HepG2 (cell line): Measurements from ENCODE around the gene PGS1. TPM values are rescaled to one million over a fixed set of nuclear protein-coding genes. Genes with fewer than 3 reads are reported as not detected.
A peak's percentile ranks its signal among the peaks of the same experiment; 100 is the strongest.

Experiments used
- ATAC-seq: fragments of 200-7000 bp; cut with Tn5 transposase; 3 replicates; pipeline ENCODE4 v1.9.1; 2020; ENCODE audit warnings: mild to moderate bottlenecking, moderate library complexity
- BruUV-seq: library from RNA; stranded (reverse); fragments of 400-500 nt; replicated peaks from 2 replicates; lab custom pipeline; 2021; lab: Mats Ljungman, UMichigan
- CTCF ChIA-PET: fragments of 300-600 bp; formaldehyde crosslinking; extraction: SDS; loops from one replicate; lab custom pipeline; 2021; ENCODE audit warnings: low total read pairs, inconsistent platforms, low intra/inter-chr PET ratio; lab: Yijun Ruan, JAX
- POLR2A ChIA-PET: fragments of 350-600 bp; sonication (Branson Sonifier 250); formaldehyde crosslinking; loops from one replicate; lab custom pipeline; 2020; ENCODE audit warnings: antibody characterized with exemption, inconsistent platforms; lab: Yijun Ruan, JAX
- DNase-seq: peaks from one replicate; pipeline ENCODE4 v3.0.0-alpha.2; 2015; ENCODE audit warnings: low spot score
- FAIRE-seq: peaks from 3 replicates; lab custom pipeline; 2011; peaks lifted over from hg19 to GRCh38; lab: Jason Lieb, UNC
- H2AFZ ChIP-seq: one replicate; pipeline ENCODE4 v1.6.1; 2011; ENCODE audit warnings: low read length, inconsistent platforms
- H3K27ac ChIP-seq: fragments of 300-600 bp; 3 replicates; pipeline ENCODE4 v1.8.0; 2011; ENCODE audit warnings: mixed run types, mild to moderate bottlenecking, mixed read lengths, low read length, inconsistent platforms; ENCODE audit not compliant: insufficient read depth; ENCODE audit errors: extremely low read length
- H3K27me3 ChIP-seq, 2 experiments: fragments of 200-600 bp in 1 of 2; 2 replicates in 1 of 2; 3 replicates in 1 of 2; pipeline versions ENCODE4 v1.6.0 to v1.8.0; 2011; ENCODE audit warnings: low read length in 2 of 2, mild to moderate bottlenecking in 2 of 2, moderate library complexity in 2 of 2, inconsistent platforms in 1 of 2; ENCODE audit not compliant: insufficient read depth in 2 of 2, control insufficient read depth in 1 of 2
- H3K36me3 ChIP-seq, 2 experiments: fragments of 200-600 bp in 1 of 2; replicated peaks in 1 of 2; 2 replicates in 1 of 2; 3 replicates in 1 of 2; pipeline versions ENCODE4 v1.5.1 to v1.8.0; 2011; ENCODE audit warnings: low read length in 2 of 2, inconsistent platforms in 1 of 2; ENCODE audit not compliant: insufficient read depth in 2 of 2, control insufficient read depth in 1 of 2
- H3K4me1 ChIP-seq: 2 replicates; pipeline ENCODE4 v1.5.1; 2012; ENCODE audit warnings: low read length, inconsistent platforms; ENCODE audit not compliant: insufficient read depth
- H3K4me2 ChIP-seq: 2 replicates; pipeline ENCODE4 v1.6.0; 2011; ENCODE audit warnings: low read depth, low read length, inconsistent platforms
- H3K4me3 ChIP-seq, 3 experiments: fragments of 200-600 bp in 1 of 3; sonication (generic), shearing (Covaris generic) in 1 of 3; replicated peaks in 1 of 3; 2 replicates each; pipeline ENCODE4 v1.5.1; 2011 to 2016; ENCODE audit warnings: low read length in 3 of 3, inconsistent platforms in 2 of 3, low read depth in 2 of 3, mild to moderate bottlenecking in 2 of 3, control low read depth in 1 of 3, mixed read lengths in 1 of 3; ENCODE audit not compliant: insufficient read depth in 1 of 3
- H3K79me2 ChIP-seq: one replicate; pipeline ENCODE4 v1.6.1; 2011; ENCODE audit warnings: low read length, inconsistent platforms; ENCODE audit not compliant: insufficient read depth
- H3K9ac ChIP-seq: 2 replicates; pipeline ENCODE4 v1.6.0; 2011; ENCODE audit warnings: mild to moderate bottlenecking, low read depth, low read length, inconsistent platforms; ENCODE audit not compliant: insufficient read depth
- H3K9me3 ChIP-seq: 2 replicates; pipeline ENCODE4 v1.5.1; 2012; ENCODE audit warnings: mild to moderate bottlenecking, low read length
- H4K20me1 ChIP-seq: 2 replicates; pipeline ENCODE4 v1.6.0; 2011; ENCODE audit warnings: inconsistent platforms, mild to moderate bottlenecking, low read length, moderate library complexity; ENCODE audit not compliant: insufficient read depth
- AGO1 ChIP-seq: fragments of 200-400 bp; formaldehyde crosslinking; IDR thresholded peaks from 2 replicates; pipeline ENCODE4 v1.6.1; 2017; ENCODE audit warnings: mild to moderate bottlenecking, low read depth, low read length, moderate library complexity; ENCODE audit not compliant: poor library complexity, severe bottlenecking
- ATF5 ChIP-seq: sonication (generic); formaldehyde crosslinking; IDR thresholded peaks from 2 replicates; pipeline ENCODE4 v1.4.0; 2020; ENCODE audit warnings: mild to moderate bottlenecking, low read depth, missing genetic modification reagents
- CENPX ChIP-seq: sonication (generic); formaldehyde crosslinking; IDR thresholded peaks from 2 replicates; pipeline ENCODE4 v1.9.0; 2021; ENCODE audit warnings: mild to moderate bottlenecking, missing genetic modification reagents, moderate library complexity
- HMG20B ChIP-seq: conservative IDR thresholded peaks from 2 replicates; pipeline ENCODE4 v1.6.1; 2016; ENCODE audit warnings: missing genetic modification reagents, missing compliant biosample characterization
- HOXA3 ChIP-seq: sonication (generic); formaldehyde crosslinking; IDR thresholded peaks from 2 replicates; pipeline ENCODE4 v1.5.0; 2020; ENCODE audit warnings: missing genetic modification reagents
- KDM1A ChIP-seq: IDR thresholded peaks from 2 replicates; pipeline ENCODE4 v1.6.1; 2016; ENCODE audit warnings: missing compliant biosample characterization
- MNT ChIP-seq: fragments of 450-650 bp; IDR thresholded peaks from 2 replicates; pipeline ENCODE4 v1.6.1; 2016
- NR2F1 ChIP-seq, 2 experiments: fragments of 450-650 bp in 1 of 2; formaldehyde crosslinking in 1 of 2; IDR thresholded peaks; 2 replicates each; pipeline versions ENCODE4 v1.5.0 to v1.6.1; 2016 to 2020; ENCODE audit warnings: mild to moderate bottlenecking in 1 of 2, missing compliant biosample characterization in 1 of 2, missing genetic modification reagents in 1 of 2, moderate library complexity in 1 of 2
- SOX6 ChIP-seq, 2 experiments: fragments of 450-650 bp in 1 of 2; sonication (generic) in 1 of 2; formaldehyde crosslinking in 1 of 2; IDR thresholded peaks; 2 replicates each; pipeline versions ENCODE4 v1.4.0 to v1.6.1; 2017 to 2020; ENCODE audit warnings: antibody characterized with exemption in 1 of 2, mild to moderate bottlenecking in 1 of 2, missing genetic modification reagents in 1 of 2
- SP1 ChIP-seq, 2 experiments: fragments of 450-650 bp in 1 of 2; sonication (generic) in 1 of 2; formaldehyde crosslinking in 1 of 2; IDR thresholded peaks; 2 replicates each; pipeline versions ENCODE4 v1.4.0 to v1.6.1; 2016 to 2020; ENCODE audit warnings: missing genetic modification reagents in 1 of 2
- SUZ12 ChIP-seq: fragments of 150-350 bp; IDR thresholded peaks from 2 replicates; pipeline ENCODE4 v1.6.1; 2014; ENCODE audit warnings: low read depth, low read length
- U2AF1 ChIP-seq: fragments of 200-400 bp; formaldehyde crosslinking; optimal IDR thresholded peaks from 2 replicates; pipeline ENCODE3; 2017; ENCODE audit warnings: mild to moderate bottlenecking, low read depth, low read length
- ZFYVE20 ChIP-seq: sonication (generic); formaldehyde crosslinking; IDR thresholded peaks from 2 replicates; pipeline ENCODE4 v1.8.0; 2023; ENCODE audit warnings: low read depth, mild to moderate bottlenecking, moderate library complexity, missing genetic modification reagents, borderline replicate concordance
- ZNF136 ChIP-seq: sonication (generic); formaldehyde crosslinking; IDR thresholded peaks from 2 replicates; pipeline ENCODE4 v1.8.1; 2022; ENCODE audit warnings: low read depth, mild to moderate bottlenecking, moderate library complexity, missing genetic modification reagents
- ZNF274 ChIP-seq: sonication (generic); formaldehyde crosslinking; IDR thresholded peaks from 2 replicates; pipeline ENCODE4 v1.5.1; 2020; ENCODE audit warnings: mild to moderate bottlenecking, missing genetic modification reagents
- ZNF777 ChIP-seq: sonication (generic); formaldehyde crosslinking; IDR thresholded peaks from 2 replicates; pipeline ENCODE4 v1.4.0; 2020; ENCODE audit warnings: missing genetic modification reagents
- ZNF780A ChIP-seq: sonication (generic); formaldehyde crosslinking; IDR thresholded peaks from 2 replicates; pipeline ENCODE4 v1.8.0; 2022; ENCODE audit warnings: mild to moderate bottlenecking, missing genetic modification reagents, moderate library complexity
- ZSCAN21 ChIP-seq: sonication (generic); formaldehyde crosslinking; IDR thresholded peaks from 2 replicates; pipeline ENCODE4 v1.8.0; 2022; ENCODE audit warnings: mild to moderate bottlenecking, missing genetic modification reagents, moderate library complexity, borderline replicate concordance
- WGBS: methylation state at CpG from one replicate; pipeline ENCODE4 v1.1.6; 2017; ENCODE audit warnings: low lambda C conversion rate; 5-methylcytosine and 5-hydroxymethylcytosine counted together
- in situ Hi-C: cut with HindIII; loops from 2 replicates; pipeline ENCODE4 v1.10.0; 2017; ENCODE audit warnings: low pct_unique_long_range_greater_than_20kb; ENCODE audit not compliant: extremely low pct_ligation_motif_present
- intact Hi-C: fragments of 100-400 bp; cut with micrococcal nuclease; formaldehyde crosslinking; loops from one replicate; pipeline ENCODE4 v1.10.0; 2022; ENCODE audit not compliant: unreplicated experiment
- polyA plus RNA-seq, 8 experiments: library from polyadenylated mRNA; depleted of rRNA in 3 of 8; stranded (reverse) in 7 of 8; unstranded in 1 of 8; fragments of >200 nt; fragmentation: Illumina TruSeq in 4 of 8; extraction: Trizol in 4 of 8; gene quantifications; 2 replicates each; pipeline versions ENCODE4 v1.2.1 to v1.2.3, GENCODE V29; 2011 to 2016; ENCODE audit warnings: low read depth in 4 of 8, missing spikeins in 1 of 8, mixed read lengths in 1 of 8; ENCODE audit not compliant: insufficient read depth in 1 of 8
- total RNA-seq, 5 experiments: library from RNA; depleted of rRNA; stranded (reverse); fragments of >200 nt; fragmentation: Illumina TruSeq; extraction: Trizol; gene quantifications; 2 replicates each; pipeline ENCODE4 v1.2.3, GENCODE V29; 2016; ENCODE audit warnings: low read depth in 1 of 5
- TF ChIP-seq, protein P1 (sequence below): sonication (generic); formaldehyde crosslinking; IDR thresholded peaks from 2 replicates; pipeline ENCODE4 v1.4.0; 2020; ENCODE audit warnings: mild to moderate bottlenecking, missing genetic modification reagents

The PGS1 gene
- total and polyA plus RNA-seq, 2 of the 13 experiments (the other 11 are each of a cell fraction or from before 2014, with no cell fraction given) = 25.9 to 31.5 TPM

GRCh38 chr17:78349891-78350642, 28.4 kb upstream of the PGS1 start (continued):
- TF ChIP-seq HOXA3 (CRISPR knock-in tag) (no peak), ZNF136 (no peak), SUZ12 (no peak), MNT (no peak), ZSCAN21 (no peak)
- TF ChIP-seq, protein P1, sequence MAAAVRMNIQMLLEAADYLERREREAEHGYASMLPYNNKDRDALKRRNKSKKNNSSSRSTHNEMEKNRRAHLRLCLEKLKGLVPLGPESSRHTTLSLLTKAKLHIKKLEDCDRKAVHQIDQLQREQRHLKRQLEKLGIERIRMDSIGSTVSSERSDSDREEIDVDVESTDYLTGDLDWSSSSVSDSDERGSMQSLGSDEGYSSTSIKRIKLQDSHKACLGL = no peak
- TF ChIP-seq, all 625 proteins: peak for 0

DNA sequence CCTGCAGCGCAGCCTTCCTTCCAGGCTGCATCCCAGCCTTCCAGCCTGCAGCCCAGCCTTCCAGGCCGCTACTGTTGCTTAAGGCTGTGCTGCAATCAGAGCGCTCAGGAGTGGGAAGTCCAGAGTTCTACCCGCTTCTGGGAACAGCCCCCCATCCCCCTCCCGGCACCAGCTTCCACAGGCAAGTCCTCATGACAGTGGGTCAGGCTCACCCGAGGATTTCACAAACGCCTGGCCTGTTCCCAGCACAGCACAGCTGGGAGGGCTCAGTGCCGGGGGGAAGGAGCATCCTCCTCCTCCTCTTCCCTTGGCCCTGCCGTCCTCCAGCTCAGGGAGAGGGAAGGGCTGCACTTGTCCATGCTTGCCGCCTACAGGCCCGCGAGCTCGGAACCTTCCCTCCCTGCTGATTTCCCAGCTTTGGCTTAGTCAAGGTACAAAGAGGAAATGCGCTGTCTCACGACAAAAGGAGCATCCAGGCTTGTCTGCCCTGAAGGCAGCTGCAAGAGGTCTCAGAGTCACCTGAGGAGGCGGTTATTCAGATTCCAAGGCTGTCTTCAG, 26.9 kb upstream of the PGS1 start:
- H3K79me2 ChIP-seq = no peaks in the 10 kb centered on the region
- DNase-seq (peak; percentile 63), ATAC-seq (peak; percentile 56), FAIRE-seq (peak; percentile 76)
- H4K20me1 ChIP-seq = no peaks in the 10 kb centered on the region
- H3K4me3 ChIP-seq = peak overlapping the region in 1 of 3 experiments; percentile 66; a peak in 3 of 6 replicates
- no peak overlapping the region for H3K27ac ChIP-seq
- ChIA-PET POLR2A (interaction anchor here (0.8 to 1.3 kb wide), 2 partner anchors 17 to 397 kb away, joined by 3 to 4 read pairs; no protein-coding TSS in a partner anchor), CTCF (no interaction called here)
- WGBS = 1% methylated on average over 13 of the region's 16 CpGs
- no peaks in the 10 kb centered on the region for H3K36me3 ChIP-seq
- no peaks in the 10 kb centered on the region for H3K9me3 ChIP-seq
- H3K9ac ChIP-seq = peak overlapping the region; percentile 7; the same call in 1 of the 2 replicates
- H3K27me3 ChIP-seq = peaks cover 4 to 52% of the 10 kb centered on the region in 2 experiments
- no TSS peak for BruUV-seq
- in situ Hi-C loops = no loop called here
- peaks cover 53% of the 10 kb centered on the region for H3K4me1 ChIP-seq
- H3K4me2 ChIP-seq = peak overlapping the region; percentile 90
- no peak overlapping the region for H2AFZ ChIP-seq
- intact Hi-C loops = no loop called here
- no peak for TF ChIP-seq ZFYVE20 (CRISPR knock-in tag)
- peak; percentile 77; the same call in 1 of the 2 replicates for TF ChIP-seq HMG20B (CRISPR knock-in tag)
- TF ChIP-seq KDM1A (CRISPR knock-in tag) = peak; percentile 60; the same call in 1 of the 2 replicates
- no peak for TF ChIP-seq ZNF777
- no peak for TF ChIP-seq U2AF1
- no peak; a peak in 1 of 4 replicates for TF ChIP-seq NR2F1 (CRISPR knock-in tag; IDR thresholded peaks at IDR 0.05)
- no peak for TF ChIP-seq ZNF780A (CRISPR knock-in tag)
- TF ChIP-seq CENPX = no peak
- TF ChIP-seq ZNF274 = peak; percentile 48; the same call in 1 of the 2 replicates
- TF ChIP-seq AGO1 = no peak
- TF ChIP-seq SOX6 (IDR thresholded peaks at IDR 0.05) = no peak
- no peak for TF ChIP-seq SOX6 (CRISPR knock-in tag; IDR thresholded peaks at IDR 0.05)
- TF ChIP-seq SP1 (IDR thresholded peaks at IDR 0.05) = no peak
- TF ChIP-seq SP1 (CRISPR knock-in tag; IDR thresholded peaks at IDR 0.05) = no peak
- TF ChIP-seq ATF5 (CRISPR knock-in tag) = no peak
